Stimulated activated CD8-positive, alpha-beta memory T cell treated with anti-CD3 and anti-CD28 coated beads, Interleukin-4, amount 100 ng/mL, for 48 hours (primary cell): ENCODE results near the gene C22orf23.
"Not testable (repeated sequence)": the region's sequence is repeated elsewhere in the genome, so short reads cannot be mapped to it uniquely, and the experiment has no call there.

Experiments used
- DNase-seq: peaks from one replicate; pipeline ENCODE4 v3.0.0-alpha.2; 2020

The C22orf23 gene

GRCh38 chr22:37953062-37953436, 352 bp downstream of the C22orf23 start:
- peak; percentile 28 for DNase-seq

GRCh38 chr22:37952629-37953028, 772 bp downstream of the C22orf23 start:
- not testable (repeated sequence) for DNase-seq

- DNase-seq: no peak
Observed at GRCh38 chr22:37951305-37951704, 2.1 kb downstream of the C22orf23 start.

- not testable (repeated sequence) for DNase-seq
Observed at GRCh38 chr22:37947142-37947795, 6.1 kb downstream of the C22orf23 start.

- DNase-seq: not testable (repeated sequence)
Observed at GRCh38 chr22:37944423-37944822, 9.0 kb downstream of the C22orf23 start.

- no peak for DNase-seq
Observed at GRCh38 chr22:37943825-37944198, 9.6 kb downstream of the C22orf23 start.

- no peak for DNase-seq
Observed at GRCh38 chr22:37943136-37943824, 10.1 kb downstream of the C22orf23 start.

GRCh38 chr22:37942133-37942532, 11.3 kb downstream of the C22orf23 start:
- no peak for DNase-seq

- DNase-seq: no peak
Observed at GRCh38 chr22:37940698-37941376, 12.6 kb downstream of the C22orf23 start.

- peak; percentile 92 for DNase-seq
Observed at GRCh38 chr22:37933711-37934376, 19.6 kb downstream of the C22orf23 start.

GRCh38 chr22:37932821-37933578, 20.4 kb downstream of the C22orf23 start:
- no peak for DNase-seq

GRCh38 chr22:37932401-37932800, 21.0 kb downstream of the C22orf23 start:
- no peak for DNase-seq

GRCh38 chr22:37931893-37932389, 21.5 kb downstream of the C22orf23 start:
- no peak for DNase-seq

- no peak for DNase-seq
Observed at GRCh38 chr22:37930952-37931440, 22.4 kb downstream of the C22orf23 start.

- DNase-seq: no peak
Observed at GRCh38 chr22:37930270-37930951, 23.0 kb downstream of the C22orf23 start.

GRCh38 chr22:37929390-37929789, 24.0 kb downstream of the C22orf23 start:
- DNase-seq: no peak

GRCh38 chr22:37927637-37927936, 25.8 kb downstream of the C22orf23 start:
- no peak for DNase-seq

- DNase-seq: no peak
Observed at GRCh38 chr22:37926771-37927636, 26.4 kb downstream of the C22orf23 start.

GRCh38 chr22:37926358-37926757, 27.0 kb downstream of the C22orf23 start:
- DNase-seq: no peak

GRCh38 chr22:37925767-37926166, 27.6 kb downstream of the C22orf23 start:
- DNase-seq: no peak

GRCh38 chr22:37925330-37925729, 28.1 kb downstream of the C22orf23 start:
- no peak for DNase-seq
